SJCRH30 (cell line): Measurements from ENCODE around the gene KCNIP3. TPM values are rescaled to one million over a fixed set of nuclear protein-coding genes. Genes with fewer than 3 reads are reported as not detected.
"Not testable (repeated sequence)": the region's sequence is repeated elsewhere in the genome, so short reads cannot be mapped to it uniquely, and the experiment has no call there.

Experiments
- DNase-seq, 2 experiments: peaks; one replicate each; pipeline ENCODE4 v3.0.0-alpha.2; 2015 to 2020
- H3K27ac ChIP-seq: fragments of 250-450 bp; sonication (Bioruptor Pico); 2 replicates; pipeline ENCODE4 v1.5.1; 2020; ENCODE audit warnings: mild to moderate bottlenecking, moderate library complexity
- H3K27me3 ChIP-seq: fragments of 250-450 bp; sonication (Bioruptor Pico); 2 replicates; pipeline ENCODE4 v1.5.1; 2020; ENCODE audit warnings: mild to moderate bottlenecking, moderate library complexity
- H3K36me3 ChIP-seq: fragments of 250-450 bp; sonication (Bioruptor Pico); 2 replicates; pipeline ENCODE4 v1.5.1; 2020; ENCODE audit warnings: mild to moderate bottlenecking, moderate library complexity
- H3K4me1 ChIP-seq: fragments of 250-450 bp; sonication (Bioruptor Pico); 2 replicates; pipeline ENCODE4 v1.5.1; 2020; ENCODE audit warnings: mild to moderate bottlenecking, moderate library complexity
- H3K4me3 ChIP-seq: fragments of 250-450 bp; sonication (Bioruptor Pico); 2 replicates; pipeline ENCODE4 v1.5.1; 2020; ENCODE audit warnings: mild to moderate bottlenecking, moderate library complexity
- H3K9me3 ChIP-seq: fragments of 250-450 bp; sonication (Bioruptor Pico); replicated peaks from 2 replicates; pipeline ENCODE4 v1.5.1; 2020; ENCODE audit warnings: mild to moderate bottlenecking, moderate library complexity
- total RNA-seq: library from RNA; depleted of rRNA; stranded (reverse); fragments of >200 nt; shearing (Covaris generic); gene quantifications from 2 replicates; pipeline ENCODE4 v1.2.3, GENCODE V29; 2014

Gene KCNIP3
- total RNA-seq, 1 experiment from 2014 or later, result not detected

DNA sequence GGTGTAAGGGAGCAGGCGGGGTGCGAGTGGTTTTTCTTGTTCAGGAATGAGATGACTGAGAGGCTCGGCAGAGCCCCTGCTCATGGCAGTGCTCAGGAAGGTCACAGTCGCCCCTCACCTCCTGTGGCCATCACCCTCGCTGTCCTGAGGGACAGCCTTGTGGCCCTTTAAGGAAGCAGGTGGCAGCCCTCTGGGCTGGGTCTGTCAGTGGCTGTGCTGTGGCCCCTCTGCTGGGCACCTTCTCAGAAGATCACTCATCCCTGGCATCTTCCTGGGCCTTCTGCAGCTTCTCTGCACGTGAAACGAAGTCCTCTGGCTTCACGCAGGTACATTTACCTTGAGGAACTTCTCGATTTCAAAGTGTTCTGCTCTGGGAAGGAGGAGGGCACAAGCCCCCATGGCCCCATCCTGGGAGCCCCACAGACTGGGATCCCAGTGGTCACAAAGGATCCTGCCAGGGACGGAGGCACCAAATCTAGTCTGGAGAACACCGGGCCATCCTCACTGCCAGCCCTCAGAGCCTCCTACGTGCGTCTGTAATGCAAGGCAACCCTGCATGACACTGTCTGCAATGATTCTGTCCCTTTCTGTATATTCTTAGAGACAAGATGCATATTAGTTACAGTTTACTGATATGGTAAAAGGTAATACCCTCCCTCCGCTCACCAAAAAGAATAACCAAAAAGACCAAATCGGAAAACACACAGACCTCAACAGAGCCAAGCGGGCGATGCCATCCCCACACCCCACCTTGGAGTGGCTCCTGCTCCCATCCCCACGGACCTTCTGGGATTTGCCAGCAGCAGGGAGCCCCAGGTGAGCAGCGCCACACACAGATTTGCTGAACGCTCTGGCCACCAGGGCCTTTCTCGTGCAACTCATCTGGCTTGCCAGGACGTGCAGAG is 79.4 kb downstream of the KCNIP3 start:
- no peaks in the 10 kb centered on the region for H3K4me1 ChIP-seq
- no peak overlapping the region for H3K4me3 ChIP-seq
- H3K36me3 ChIP-seq, result no peaks in the 10 kb centered on the region
- no peaks in the 10 kb centered on the region for H3K9me3 ChIP-seq
- H3K27me3 ChIP-seq, result peaks cover 10% of the 10 kb centered on the region
- DNase-seq, result no peak
- H3K27ac ChIP-seq, result no peak overlapping the region

DNA sequence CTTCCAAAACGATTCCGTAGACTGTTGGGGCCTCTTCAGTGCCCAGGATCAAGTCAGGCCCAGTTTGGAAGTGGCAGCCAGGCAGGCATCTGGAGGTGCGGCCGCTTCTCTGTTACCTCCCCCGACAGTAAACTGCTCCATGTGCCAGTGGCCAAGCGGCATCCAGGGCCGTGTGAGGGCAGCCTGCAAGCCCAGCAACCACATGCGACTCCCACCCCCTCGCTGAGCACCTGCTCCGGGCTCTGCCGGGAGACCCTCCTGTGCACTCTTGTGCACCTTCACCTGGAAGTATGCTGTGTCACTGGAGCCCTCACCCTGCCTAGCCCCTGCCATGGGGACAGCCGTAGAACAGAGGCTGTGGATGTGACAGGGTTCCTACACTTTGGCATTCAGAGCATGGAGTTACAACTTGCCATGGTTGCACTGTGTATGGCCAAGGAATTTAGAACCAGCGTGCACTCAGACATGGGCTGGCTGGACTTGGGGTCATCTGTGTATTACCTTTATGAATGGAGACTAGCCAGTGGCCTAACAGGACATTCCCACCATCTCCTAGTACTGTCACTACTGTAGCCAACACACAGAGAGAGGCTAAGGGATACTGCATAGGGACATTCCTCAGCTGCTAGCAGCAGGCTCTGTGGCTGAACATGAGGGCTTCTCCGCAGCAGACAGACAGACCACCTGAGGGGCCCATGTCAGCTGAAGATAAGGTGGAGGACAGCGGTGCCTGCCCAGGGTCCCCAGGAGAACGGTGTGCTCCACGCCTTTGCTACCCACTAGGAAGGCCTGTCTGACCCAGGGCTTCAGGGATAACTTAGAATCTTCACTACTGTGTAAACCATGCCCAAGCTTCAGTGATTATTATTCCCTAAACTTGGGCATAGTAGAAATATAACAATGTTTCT is 80.3 kb downstream of the KCNIP3 start:
- Histone ChIP-seq H3K27me3 (peaks cover 10% of the 10 kb centered on the region), H3K9me3 (no peaks in the 10 kb centered on the region), H3K4me3 (no peak overlapping the region), H3K36me3 (no peaks in the 10 kb centered on the region), H3K27ac (no peak overlapping the region), H3K4me1 (no peaks in the 10 kb centered on the region)
- DNase-seq, result no peak

DNA sequence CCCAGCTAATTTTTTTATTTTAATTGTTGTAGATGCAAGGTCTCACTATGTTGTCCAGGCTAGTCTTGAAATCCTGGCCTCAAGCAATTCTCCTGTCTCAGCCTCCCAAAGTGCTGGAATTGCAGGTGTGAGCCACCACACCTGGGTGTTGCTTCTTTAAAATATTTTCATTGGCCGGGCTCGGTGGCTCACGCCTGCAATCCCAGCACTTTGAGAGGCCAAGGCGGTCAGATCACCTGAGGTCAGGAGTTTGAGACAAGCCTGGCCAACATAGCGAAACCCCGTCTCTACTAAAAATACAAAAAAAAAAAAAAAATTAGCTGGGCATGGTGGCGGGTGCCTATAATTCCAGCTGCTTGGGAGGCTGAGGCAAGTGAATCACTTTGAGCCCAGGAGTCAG is 81.1 kb downstream of the KCNIP3 start:
- H3K4me1 ChIP-seq, H3K36me3 ChIP-seq, H3K9me3 ChIP-seq, DNase-seq, H3K27ac ChIP-seq, H3K4me3 ChIP-seq: not testable (repeated sequence)
- H3K27me3 ChIP-seq, result peaks cover 10% of the 10 kb centered on the region

DNA sequence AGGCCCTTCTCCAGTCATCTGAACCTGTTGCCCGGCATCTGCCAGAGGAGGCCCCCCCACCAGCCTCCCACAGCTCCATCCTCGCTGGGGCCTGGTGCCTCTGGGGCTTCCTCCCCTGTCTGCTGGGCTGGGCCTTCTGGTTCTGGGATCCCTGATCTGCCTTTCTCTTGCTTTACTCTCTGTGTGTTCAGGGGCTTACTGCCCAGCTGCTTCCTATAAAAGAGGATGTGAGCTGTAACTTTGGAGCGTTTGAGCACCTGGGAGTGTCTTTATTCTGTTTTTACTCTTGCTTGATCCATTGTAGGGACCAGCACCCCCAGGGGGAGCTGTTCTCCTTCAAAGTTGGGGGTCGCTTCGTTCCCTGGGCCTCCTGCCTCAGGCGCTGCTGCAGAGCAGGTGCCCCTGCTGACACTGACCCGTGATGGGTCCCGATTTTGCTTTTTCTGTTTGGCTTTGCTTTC is 82.3 kb downstream of the KCNIP3 start:
- H3K27me3 ChIP-seq, result peaks cover 10% of the 10 kb centered on the region
- no peaks in the 10 kb centered on the region for H3K36me3 ChIP-seq
- no peak overlapping the region for H3K4me3 ChIP-seq
- no peaks in the 10 kb centered on the region for H3K9me3 ChIP-seq
- no peaks in the 10 kb centered on the region for H3K4me1 ChIP-seq
- no peak overlapping the region for H3K27ac ChIP-seq
- no peak for DNase-seq

DNA sequence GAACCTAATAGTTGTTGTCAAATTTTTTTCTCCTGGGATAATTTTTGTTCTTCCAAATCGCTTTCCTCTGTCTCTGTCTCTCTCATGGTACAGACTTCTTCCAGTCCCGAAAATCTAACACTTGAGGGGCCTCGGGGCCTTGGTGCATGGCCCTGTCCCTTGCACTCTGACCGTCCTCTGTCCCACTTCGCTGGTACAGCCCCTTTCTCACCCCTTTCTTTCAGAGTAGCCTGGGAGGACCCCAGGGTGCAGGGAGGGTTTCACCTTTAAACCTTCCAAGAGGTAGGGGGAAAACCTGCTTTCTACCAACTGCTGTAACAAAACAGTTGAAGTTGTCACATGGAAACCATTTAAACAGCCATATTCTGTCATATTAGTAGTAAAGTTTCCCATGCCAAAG is 83.1 kb downstream of the KCNIP3 start:
- H3K36me3 ChIP-seq, result no peaks in the 10 kb centered on the region
- no peaks in the 10 kb centered on the region for H3K9me3 ChIP-seq
- H3K4me3 ChIP-seq, result no peak overlapping the region
- H3K4me1 ChIP-seq, result no peaks in the 10 kb centered on the region
- no peak for DNase-seq
- H3K27me3 ChIP-seq, result peaks cover 10% of the 10 kb centered on the region
- no peak overlapping the region for H3K27ac ChIP-seq

DNA sequence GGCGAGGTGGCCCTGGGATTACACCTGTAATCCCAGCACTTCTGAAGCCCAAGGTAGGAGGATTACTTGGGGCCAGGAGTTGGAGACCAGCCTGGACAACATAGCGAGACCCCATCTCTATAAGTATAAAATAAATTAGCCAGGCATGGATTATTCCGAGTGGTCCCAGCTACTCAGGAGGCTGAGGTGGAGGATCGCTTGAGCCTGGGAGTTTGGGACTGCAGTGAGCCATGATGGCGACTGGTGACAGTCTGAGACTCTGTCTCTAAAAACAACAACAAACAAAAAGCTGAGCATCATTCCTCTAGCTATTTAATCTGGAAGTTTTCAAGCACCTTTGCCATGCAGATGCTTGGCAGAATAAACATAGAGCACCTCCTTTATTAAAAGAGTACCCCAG is 83.6 kb downstream of the KCNIP3 start:
- Histone ChIP-seq H3K9me3 (no peaks in the 10 kb centered on the region), H3K27me3 (peaks cover 7% of the 10 kb centered on the region), H3K36me3 (no peaks in the 10 kb centered on the region), H3K4me3 (no peak overlapping the region), H3K27ac (no peak overlapping the region), H3K4me1 (no peaks in the 10 kb centered on the region)
- no peak for DNase-seq

DNA sequence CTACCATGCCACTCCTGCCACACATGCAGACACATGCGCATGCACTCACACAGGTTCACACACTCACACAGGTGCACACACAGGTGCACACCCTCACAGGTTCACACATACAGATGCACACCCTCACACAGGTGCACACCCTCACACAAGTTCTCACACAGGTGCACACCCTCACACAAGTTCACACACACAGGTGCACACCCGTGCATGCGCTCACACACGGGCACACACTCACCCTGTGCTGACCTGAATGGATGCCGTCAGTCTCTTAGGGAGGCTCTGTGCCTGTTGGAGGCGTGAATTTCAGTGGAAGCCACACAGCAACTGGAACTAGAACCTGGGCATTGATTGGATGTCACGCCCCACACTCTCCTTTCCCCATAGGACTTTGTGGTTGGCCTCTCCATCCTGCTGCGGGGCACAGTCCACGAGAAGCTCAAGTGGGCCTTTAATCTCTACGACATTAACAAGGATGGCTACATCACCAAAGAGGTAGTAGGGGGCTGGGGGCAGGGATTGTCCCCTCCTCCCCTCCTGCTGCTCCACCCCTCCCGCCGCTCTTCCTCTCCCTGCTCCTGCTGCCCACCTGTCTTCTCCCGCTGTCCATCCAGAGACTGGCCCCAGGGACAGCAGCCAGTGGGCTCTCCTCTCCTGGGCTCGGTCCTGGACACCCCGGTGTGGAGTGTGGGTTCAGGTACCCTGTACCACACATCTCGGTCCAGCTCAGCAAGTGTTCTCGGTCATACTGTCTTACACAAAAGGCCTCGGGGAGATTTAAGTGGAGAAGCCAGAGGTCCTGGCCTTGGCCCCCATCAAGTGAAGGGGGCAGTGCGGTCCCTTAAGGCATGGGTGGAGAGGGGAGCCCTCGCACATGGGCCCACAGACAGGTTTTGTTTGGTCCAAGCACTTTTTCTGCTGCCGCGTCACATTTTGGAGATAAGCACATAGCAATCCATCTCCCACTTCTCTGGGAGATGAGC is 84.4 kb downstream of the KCNIP3 start:
- Histone ChIP-seq H3K4me1 (no peaks in the 10 kb centered on the region), H3K36me3 (no peaks in the 10 kb centered on the region), H3K9me3 (no peaks in the 10 kb centered on the region), H3K27me3 (peaks cover 4% of the 10 kb centered on the region; the same call in 1 of the 2 replicates), H3K4me3 (no peak overlapping the region), H3K27ac (no peak overlapping the region)
- no peak for DNase-seq

DNA sequence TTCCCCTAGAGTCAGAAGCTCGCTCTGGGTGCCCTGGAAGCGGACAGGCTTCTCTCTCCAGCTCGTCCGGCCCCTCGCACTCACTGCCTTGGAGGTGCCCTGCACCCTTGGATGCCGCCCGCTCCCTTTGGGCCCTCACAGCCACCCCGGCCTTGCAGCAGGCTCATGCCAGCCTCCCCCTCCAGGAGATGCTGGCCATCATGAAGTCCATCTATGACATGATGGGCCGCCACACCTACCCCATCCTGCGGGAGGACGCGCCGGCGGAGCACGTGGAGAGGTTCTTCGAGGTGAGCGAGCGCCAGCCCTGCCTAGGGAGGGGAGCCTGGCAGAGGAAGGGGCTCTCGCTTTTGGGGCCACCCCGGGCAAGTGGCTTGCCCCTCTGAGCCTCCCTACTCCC is 85.0 kb downstream of the KCNIP3 start:
- DNase-seq, result no peak
- Histone ChIP-seq H3K4me3 (no peak overlapping the region), H3K4me1 (no peaks in the 10 kb centered on the region), H3K36me3 (no peaks in the 10 kb centered on the region), H3K27ac (no peak overlapping the region), H3K27me3 (peaks cover 4% of the 10 kb centered on the region; the same call in 1 of the 2 replicates), H3K9me3 (no peaks in the 10 kb centered on the region)

DNA sequence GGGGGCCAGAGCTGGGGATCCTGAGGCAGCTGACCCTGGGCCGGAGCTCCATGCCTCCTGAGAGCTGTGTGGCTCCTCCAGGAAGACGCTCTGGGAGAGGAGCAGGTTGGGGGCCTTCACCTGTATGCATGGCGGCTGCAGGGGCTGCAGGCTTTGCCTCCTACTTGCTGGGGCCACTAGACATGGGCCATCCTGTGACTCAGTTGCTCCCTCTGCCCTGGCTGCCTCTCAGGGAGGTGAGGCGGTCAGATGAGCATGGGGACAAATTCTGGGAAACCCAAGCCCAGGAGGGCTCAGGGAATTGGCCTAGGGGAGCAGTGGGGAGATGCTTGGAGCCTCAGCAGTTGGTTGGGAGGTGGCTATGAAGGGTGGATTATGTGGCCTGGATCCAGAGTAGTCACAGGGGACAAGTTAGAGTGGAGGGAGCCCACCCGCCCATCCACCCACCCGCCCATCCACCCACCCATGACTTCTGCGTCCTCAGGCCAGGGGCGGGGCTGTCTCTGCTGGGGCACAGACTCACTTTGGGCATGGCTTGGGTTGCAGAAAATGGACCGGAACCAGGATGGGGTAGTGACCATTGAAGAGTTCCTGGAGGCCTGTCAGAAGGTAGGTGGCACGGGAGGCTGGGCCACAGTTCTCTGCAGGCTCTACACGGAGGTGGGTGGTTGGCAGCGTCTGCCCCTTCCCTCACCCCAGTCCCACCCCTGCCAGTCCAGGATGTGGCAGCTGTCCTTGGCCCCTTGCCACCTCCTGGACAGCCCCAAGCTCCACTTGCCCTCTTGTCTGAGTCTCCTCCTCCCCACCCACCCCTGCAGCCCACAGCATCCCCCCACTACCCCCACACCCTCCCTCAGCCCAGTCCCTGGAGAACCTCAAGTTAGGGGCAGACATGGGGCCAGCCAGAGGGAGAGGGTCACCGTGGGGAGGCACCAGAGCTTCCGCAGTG is 85.8 kb downstream of the KCNIP3 start:
- no peak for DNase-seq
- H3K9me3 ChIP-seq, result no peaks in the 10 kb centered on the region
- H3K4me3 ChIP-seq, result no peak overlapping the region
- no peaks in the 10 kb centered on the region for H3K36me3 ChIP-seq
- no peak overlapping the region for H3K27ac ChIP-seq
- H3K4me1 ChIP-seq, result no peaks in the 10 kb centered on the region
- H3K27me3 ChIP-seq, result peaks cover 4% of the 10 kb centered on the region; the same call in 1 of the 2 replicates

DNA sequence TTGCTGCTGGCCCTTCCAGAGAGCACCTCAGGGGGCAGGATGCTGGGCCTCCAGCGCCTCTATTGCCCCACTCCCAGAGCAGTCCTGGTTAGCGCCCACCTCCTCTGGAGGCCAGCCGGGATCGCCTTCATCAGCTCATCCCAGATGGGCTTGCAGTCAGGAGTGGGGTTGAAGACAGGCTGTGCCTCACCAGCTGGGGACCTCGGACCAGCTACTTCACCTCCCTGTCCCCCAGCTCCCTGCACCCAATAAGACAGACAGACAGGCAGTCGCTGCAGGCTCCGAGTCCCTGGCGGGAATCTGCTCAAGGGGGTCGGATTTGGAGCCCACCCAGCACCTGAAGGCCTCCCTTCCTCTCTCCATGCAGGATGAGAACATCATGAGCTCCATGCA is 86.5 kb downstream of the KCNIP3 start:
- Histone ChIP-seq H3K4me1 (no peaks in the 10 kb centered on the region), H3K4me3 (no peak overlapping the region), H3K36me3 (no peaks in the 10 kb centered on the region), H3K27me3 (peaks cover 9% of the 10 kb centered on the region; the same call in 1 of the 2 replicates), H3K27ac (no peak overlapping the region), H3K9me3 (no peaks in the 10 kb centered on the region)
- DNase-seq, result no peak

DNA sequence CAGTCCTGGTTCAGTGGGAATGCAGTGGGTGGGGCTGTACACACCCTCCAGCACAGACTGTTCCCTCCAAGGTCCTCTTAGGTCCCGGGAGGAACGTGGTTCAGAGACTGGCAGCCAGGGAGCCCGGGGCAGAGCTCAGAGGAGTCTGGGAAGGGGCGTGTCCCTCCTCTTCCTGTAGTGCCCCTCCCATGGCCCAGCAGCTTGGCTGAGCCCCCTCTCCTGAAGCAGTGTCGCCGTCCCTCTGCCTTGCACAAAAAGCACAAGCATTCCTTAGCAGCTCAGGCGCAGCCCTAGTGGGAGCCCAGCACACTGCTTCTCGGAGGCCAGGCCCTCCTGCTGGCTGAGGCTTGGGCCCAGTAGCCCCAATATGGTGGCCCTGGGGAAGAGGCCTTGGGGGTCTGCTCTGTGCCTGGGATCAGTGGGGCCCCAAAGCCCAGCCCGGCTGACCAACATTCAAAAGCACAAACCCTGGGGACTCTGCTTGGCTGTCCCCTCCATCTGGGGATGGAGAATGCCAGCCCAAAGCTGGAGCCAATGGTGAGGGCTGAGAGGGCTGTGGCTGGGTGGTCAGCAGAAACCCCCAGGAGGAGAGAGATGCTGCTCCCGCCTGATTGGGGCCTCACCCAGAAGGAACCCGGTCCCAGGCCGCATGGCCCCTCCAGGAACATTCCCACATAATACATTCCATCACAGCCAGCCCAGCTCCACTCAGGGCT is 87.9 kb downstream of the KCNIP3 start:
- no peak for DNase-seq
- H3K27ac ChIP-seq, result no peak overlapping the region
- no peaks in the 10 kb centered on the region for H3K4me1 ChIP-seq
- no peaks in the 10 kb centered on the region for H3K9me3 ChIP-seq
- H3K4me3 ChIP-seq, result no peak overlapping the region
- no peaks in the 10 kb centered on the region for H3K36me3 ChIP-seq
- peaks cover 9% of the 10 kb centered on the region; the same call in 1 of the 2 replicates for H3K27me3 ChIP-seq

DNA sequence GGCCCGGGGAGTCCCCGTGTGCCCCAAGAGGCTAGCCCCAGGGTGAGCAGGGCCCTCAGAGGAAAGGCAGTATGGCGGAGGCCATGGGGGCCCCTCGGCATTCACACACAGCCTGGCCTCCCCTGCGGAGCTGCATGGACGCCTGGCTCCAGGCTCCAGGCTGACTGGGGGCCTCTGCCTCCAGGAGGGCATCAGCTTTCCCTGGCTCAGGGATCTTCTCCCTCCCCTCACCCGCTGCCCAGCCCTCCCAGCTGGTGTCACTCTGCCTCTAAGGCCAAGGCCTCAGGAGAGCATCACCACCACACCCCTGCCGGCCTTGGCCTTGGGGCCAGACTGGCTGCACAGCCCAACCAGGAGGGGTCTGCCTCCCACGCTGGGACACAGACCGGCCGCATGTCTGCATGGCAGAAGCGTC is 88.4 kb downstream of the KCNIP3 start:
- H3K27me3 ChIP-seq, result peaks cover 5% of the 10 kb centered on the region; the same call in 1 of the 2 replicates
- H3K4me3 ChIP-seq, result no peak overlapping the region
- DNase-seq, result no peak
- H3K4me1 ChIP-seq, result no peaks in the 10 kb centered on the region
- H3K9me3 ChIP-seq, result no peaks in the 10 kb centered on the region
- H3K27ac ChIP-seq, result no peak overlapping the region
- no peaks in the 10 kb centered on the region for H3K36me3 ChIP-seq

DNA sequence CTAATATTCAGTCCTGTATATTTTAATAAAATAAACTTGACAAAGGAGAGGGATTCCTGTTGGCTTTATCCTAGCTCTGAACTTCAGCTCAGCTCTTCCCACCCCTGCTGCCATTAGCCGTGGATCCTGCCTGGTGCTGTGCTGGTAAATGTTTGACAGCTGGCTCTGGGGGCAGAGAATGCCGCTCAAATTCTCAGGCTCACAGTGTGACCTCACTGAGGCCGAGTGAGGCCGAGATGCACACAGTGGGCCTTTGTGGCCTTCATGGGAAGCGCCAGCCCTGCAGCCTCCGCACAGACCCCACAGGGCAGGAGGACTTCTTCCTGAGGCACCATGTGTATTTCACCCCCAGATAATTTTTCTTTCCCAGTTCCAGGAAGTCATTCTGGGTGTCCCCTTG is 88.9 kb downstream of the KCNIP3 start:
- Histone ChIP-seq H3K4me3 (no peak overlapping the region), H3K4me1 (no peaks in the 10 kb centered on the region), H3K36me3 (no peaks in the 10 kb centered on the region), H3K27ac (no peak overlapping the region), H3K9me3 (no peaks in the 10 kb centered on the region), H3K27me3 (0 out of 2 replicates have a peak, but pooled peaks cover 4% of the 10 kb centered on the region)
- DNase-seq, result no peak
